Spleen (tissue), 7 donors: ENCODE results near the gene EPHB1.

Source experiments
- POLR2A ChIP-seq, 3 donors: fragments of 450-650 bp; IDR thresholded peaks; one replicate each; pipeline ENCODE4 v1.5.1; 2017; ENCODE audit warnings: antibody characterized with exemption in 3 of 3, mild to moderate bottlenecking in 1 of 3
- POLR2AphosphoS5 ChIP-seq, 3 donors: sonication (generic); formaldehyde crosslinking; IDR thresholded peaks; one replicate each; pipeline ENCODE4 v1.5.1; 2017; ENCODE audit warnings: antibody characterized with exemption in 3 of 3
- TF ChIP-seq, protein P1 (sequence below), 11 experiments: fragments of 200-600 bp in 7 of 11; fragments of 450-650 bp in 4 of 11; sonication (generic) in 4 of 11; IDR thresholded peaks in 8 of 11; conservative IDR thresholded peaks in 3 of 11; 1 replicate in 7 of 11; 2 replicates in 4 of 11; pipeline versions ENCODE4 v1.4.0 to v1.8.0; 2016 to 2021; ENCODE audit warnings: antibody characterized with exemption in 11 of 11, inconsistent platforms in 4 of 11, mild to moderate bottlenecking in 1 of 11
- donor health status: DM: no; HTN: no; CAD: no; lungs with moderate emphysema.
- donor health status: DM: no; HTN: no; CAD: no.
- donor health status: DM: no; HTN: no; CAD: no.

DNA sequence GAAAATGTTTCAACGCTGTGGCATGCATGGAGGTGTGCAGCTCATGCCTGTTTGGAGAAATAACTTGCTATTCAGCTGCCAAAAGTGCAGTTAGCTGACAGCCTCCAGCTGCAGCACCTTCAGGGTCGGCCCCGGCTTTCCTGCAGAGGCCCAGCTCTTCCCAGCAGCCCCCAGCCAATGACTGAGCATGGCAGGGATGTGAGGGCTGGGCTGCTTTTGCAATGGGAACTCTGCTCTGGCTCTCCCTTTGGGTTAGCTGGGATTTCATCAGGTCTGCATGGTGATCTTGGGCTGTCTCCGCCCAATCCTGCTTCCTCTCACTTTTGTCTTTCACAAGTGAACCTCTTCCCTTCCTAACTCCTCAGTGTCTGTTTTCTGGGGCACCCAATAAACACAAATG, 396.6 kb downstream of the EPHB1 start:
- TF ChIP-seq POLR2AphosphoS5 (IDR thresholded peaks at IDR 0.05) (no peak), POLR2A (IDR thresholded peaks at IDR 0.05) (no peak)
- TF ChIP-seq, protein P1, sequence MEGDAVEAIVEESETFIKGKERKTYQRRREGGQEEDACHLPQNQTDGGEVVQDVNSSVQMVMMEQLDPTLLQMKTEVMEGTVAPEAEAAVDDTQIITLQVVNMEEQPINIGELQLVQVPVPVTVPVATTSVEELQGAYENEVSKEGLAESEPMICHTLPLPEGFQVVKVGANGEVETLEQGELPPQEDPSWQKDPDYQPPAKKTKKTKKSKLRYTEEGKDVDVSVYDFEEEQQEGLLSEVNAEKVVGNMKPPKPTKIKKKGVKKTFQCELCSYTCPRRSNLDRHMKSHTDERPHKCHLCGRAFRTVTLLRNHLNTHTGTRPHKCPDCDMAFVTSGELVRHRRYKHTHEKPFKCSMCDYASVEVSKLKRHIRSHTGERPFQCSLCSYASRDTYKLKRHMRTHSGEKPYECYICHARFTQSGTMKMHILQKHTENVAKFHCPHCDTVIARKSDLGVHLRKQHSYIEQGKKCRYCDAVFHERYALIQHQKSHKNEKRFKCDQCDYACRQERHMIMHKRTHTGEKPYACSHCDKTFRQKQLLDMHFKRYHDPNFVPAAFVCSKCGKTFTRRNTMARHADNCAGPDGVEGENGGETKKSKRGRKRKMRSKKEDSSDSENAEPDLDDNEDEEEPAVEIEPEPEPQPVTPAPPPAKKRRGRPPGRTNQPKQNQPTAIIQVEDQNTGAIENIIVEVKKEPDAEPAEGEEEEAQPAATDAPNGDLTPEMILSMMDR (IDR thresholded peaks at IDR 0.05 in 8 of 11, conservative IDR thresholded peaks at IDR 0.05 in 3 of 11), result no peak
